GM20000 (cell line): ENCODE results near the gene TRIM66.

Experiments used
- DNase-seq: peaks from one replicate; pipeline ENCODE4 v3.0.0; 2012; ENCODE audit warnings: low spot score
- TF ChIP-seq, protein P1 (sequence below): IDR thresholded peaks from 2 replicates; pipeline ENCODE4 v1.5.1; 2012; ENCODE audit warnings: mild to moderate bottlenecking, control low read depth; ENCODE audit errors: extremely low read depth, missing control alignments

The TRIM66 gene

DNA sequence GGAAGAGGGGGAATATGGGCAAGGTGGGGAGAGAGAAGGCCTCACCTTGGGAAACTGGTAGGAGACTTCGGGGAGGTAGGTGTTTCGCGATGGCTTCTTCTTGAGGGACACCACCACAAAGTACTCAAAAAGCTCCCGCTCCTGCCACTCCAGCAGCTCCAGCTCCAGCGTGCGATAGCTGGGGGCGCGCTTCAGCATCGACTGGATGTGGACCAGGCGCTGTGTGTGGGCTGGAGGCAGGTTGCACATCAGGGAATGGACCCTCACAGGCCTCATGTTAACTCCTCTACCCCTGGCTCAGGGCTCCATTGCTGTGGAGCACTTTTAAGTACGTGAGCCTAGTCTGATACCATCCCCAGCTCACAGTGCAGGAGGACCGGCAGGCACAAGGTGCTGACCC lies 30.0 kb upstream of the TRIM66 start:
- TF ChIP-seq, protein P1, sequence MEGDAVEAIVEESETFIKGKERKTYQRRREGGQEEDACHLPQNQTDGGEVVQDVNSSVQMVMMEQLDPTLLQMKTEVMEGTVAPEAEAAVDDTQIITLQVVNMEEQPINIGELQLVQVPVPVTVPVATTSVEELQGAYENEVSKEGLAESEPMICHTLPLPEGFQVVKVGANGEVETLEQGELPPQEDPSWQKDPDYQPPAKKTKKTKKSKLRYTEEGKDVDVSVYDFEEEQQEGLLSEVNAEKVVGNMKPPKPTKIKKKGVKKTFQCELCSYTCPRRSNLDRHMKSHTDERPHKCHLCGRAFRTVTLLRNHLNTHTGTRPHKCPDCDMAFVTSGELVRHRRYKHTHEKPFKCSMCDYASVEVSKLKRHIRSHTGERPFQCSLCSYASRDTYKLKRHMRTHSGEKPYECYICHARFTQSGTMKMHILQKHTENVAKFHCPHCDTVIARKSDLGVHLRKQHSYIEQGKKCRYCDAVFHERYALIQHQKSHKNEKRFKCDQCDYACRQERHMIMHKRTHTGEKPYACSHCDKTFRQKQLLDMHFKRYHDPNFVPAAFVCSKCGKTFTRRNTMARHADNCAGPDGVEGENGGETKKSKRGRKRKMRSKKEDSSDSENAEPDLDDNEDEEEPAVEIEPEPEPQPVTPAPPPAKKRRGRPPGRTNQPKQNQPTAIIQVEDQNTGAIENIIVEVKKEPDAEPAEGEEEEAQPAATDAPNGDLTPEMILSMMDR = no peak

DNA sequence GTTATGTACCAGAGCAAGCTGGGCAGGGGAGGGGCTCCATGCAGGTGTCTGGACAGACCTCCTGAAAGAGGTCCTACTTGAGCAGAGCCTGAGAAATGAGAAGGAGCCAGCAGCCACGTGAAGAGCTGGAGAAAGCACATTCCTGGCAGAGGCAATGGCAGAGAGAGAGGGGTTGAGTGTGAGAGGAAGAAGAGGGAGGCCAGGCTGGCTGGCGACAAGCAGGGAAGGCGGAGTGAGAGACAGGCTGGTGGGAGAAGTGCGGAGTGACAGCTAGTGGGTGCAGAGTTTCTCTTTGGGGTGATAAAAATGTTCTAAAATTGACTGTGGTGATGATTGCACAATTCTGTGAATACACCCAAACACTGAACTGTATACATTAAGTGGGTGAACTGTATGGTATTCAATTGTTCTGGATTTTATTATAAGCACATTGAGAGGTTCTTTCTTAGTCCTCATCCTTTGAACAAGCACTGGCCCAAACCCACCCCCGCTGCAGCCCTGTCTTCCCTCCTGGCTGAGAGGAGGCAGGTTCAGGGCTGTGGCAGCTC lies 29.5 kb upstream of the TRIM66 start:
- no peak for DNase-seq
- TF ChIP-seq, protein P1 = no peak

More for the DNA sequence above, 30.0 kb upstream of the TRIM66 start:
- DNase-seq = no peak

DNA sequence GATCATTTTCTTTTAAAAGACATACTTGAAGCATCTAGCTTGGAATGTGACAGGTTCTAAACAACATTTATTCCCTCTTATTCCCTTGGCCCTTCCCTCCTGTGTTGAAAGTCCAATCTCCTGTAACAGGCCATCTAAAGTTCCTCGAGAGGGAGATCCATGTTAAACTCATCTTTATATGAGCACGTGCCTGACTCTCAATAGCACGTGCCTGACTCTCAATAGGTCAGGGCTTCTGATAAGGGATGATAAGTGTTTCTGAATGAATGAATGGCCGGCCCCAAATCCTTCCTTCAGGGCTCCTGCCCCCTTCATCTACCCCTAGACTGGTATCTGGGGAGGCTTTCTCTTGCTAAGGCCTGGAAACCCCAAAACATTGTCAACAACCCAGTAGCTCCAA lies 27.3 kb upstream of the TRIM66 start:
- TF ChIP-seq, protein P1 = no peak
- no peak for DNase-seq

DNA sequence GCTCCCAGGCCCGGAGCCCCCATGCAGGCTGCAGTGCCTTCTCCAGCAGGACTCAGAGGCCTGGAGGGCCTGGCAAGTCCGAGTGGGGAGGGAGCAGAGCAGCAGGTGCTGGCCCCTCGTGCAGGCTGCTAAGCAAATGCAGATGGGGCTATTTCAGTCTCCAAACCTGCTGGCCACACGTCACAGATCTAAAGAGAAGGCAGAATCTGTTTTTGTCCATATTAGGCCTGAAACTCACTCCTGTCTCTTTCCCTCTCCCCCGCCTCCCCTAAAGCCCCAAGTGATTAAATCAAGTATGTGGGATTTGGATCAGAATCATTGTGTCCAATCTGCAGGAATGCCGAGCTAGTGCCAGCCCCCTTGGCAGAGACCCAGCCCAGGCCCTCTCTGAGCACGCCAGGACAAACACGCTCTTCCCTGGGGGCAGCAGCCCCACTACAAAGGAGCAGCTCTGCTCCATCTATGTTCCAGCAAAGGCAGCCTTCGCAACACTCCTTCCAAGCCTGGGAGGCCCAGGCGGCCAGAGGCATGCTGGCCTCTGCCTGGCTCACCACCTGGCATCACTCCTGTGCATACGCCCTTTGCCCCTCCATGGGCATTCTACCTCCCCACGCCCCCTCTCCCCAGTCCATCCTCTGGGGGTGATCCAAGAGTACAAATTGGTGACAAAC lies 26.7 kb upstream of the TRIM66 start:
- DNase-seq = no peak
- TF ChIP-seq, protein P1 = no peak

DNA sequence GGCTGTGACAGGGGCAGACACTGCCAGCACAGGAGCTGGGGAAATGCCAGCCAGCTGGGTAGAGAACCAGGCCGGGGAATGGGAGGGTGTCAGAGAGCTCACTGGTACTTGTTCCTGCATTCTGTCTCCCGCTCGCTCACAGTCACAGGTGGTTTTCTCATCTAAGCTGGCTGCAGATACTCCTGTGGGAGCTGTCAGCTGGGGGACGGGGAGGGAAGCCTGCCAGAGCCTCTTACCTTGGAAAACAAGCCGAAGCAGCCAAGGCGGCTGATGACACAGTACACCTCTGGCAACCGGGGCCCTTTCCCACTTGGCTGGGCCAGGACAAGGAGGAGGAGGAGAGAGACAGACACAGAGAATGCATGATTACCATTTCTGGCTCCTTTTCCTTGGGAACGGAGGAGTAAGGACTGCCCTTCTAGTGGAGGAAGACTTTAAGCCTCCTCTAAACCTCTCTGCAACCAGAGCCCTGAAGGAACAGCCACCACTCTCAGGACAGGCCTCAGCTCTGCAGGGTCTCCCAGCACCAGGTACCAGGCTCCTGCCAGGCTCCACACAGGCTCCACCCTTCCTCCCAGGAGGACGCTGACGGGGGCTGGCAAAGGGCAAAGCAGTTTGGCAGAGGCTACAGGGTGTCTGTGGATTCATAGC lies 25.2 kb upstream of the TRIM66 start:
- no peak for DNase-seq
- TF ChIP-seq, protein P1 = no peak

DNA sequence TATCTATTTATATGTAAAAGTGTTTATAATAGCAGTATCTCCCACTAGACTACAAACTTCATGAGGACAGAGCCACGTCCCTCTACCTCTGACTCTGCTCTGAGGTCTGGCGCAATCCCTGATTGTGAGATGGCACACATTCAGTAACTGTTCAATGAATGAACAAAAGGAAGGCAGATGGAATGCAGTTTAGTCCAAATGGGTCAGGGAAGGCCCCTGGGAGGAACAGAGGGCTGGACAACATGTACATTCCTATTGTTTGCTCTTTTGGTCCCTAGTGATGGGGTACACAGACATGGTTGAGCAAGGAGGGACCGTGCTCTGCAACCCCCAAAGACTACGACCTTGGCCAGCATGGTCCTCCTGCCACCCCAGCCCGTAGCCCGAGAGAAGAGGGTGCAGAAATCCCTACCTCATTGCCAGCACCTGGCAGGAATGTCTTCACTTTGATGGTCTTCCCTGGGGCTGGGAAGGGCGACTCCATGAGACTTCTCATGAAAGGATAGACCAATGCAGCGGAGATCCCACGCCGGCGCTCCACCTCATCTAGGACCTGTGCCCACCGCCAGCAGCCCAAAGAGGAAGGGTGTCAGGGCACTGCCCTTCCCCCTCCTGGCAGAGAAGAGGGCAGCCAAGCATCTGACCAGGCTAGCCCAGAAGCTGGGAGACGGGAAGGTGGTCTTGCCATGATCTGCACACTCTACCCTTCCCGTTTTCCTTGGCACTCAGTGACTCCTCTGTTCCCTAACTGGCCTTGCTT lies 24.4 kb upstream of the TRIM66 start:
- no peak for DNase-seq
- TF ChIP-seq, protein P1 = no peak

DNA sequence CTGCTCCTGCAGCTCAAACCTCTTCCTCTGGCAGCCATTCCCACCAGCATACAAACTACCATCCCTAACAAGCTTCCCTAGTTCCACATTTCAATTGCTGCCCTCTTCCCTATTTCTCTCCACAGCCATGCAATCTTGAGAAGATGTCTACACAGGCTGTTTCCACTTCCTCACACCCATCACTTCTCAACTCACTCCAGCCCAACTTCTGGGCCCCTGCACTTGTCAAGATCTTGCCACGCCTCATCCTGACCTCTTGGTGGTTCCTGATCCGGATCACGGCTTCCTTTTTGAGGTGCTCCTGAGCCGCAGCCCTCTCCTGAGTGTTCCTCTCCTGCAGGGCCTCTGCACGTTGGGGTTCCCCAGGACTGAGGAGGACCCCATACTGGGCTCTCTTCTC lies 22.7 kb upstream of the TRIM66 start:
- TF ChIP-seq, protein P1 = no peak
- DNase-seq = no peak
